ENCODE results near the gene HS6ST3. TPM values are rescaled to one million over a fixed set of nuclear protein-coding genes. Genes with fewer than 3 reads are reported as not detected.

HS6ST3 gene
- total and polyA plus RNA-seq, 9 of the 15 experiments (the other 6 are each of a cell fraction or from before 2014, with no cell fraction given): not detected

- POLR2A ChIA-PET: no interaction called here
- FAIRE-seq: no peak
- no TSS peak for BruUV-seq (replicated peaks)
- ATAC-seq: no peak
- H3K4me2 ChIP-seq (ENCODE audit: insufficient read depth, low read length): no peak overlapping the region
- no peaks in the 10 kb centered on the region for H3K36me3 ChIP-seq (ENCODE audit: control insufficient read depth, insufficient read depth, low read length)
- no peaks in the 10 kb centered on the region for H3K9me1 ChIP-seq (ENCODE audit: control insufficient read depth, insufficient read depth, low read length)
- TF ChIP-seq EHMT2 (IDR thresholded peaks at IDR 0.05) (no peak), ZHX1 (conservative IDR thresholded peaks at IDR 0.05; ENCODE audit: low read length) (no peak), TFAP4 (CRISPR knock-in tag; IDR thresholded peaks at IDR 0.05; ENCODE audit: borderline replicate concordance) (no peak), CGGBP1 (CRISPR knock-in tag; IDR thresholded peaks at IDR 0.05) (no peak), ZNF764 (CRISPR knock-in tag; IDR thresholded peaks at IDR 0.05; ENCODE audit: low read depth) (no peak), ZNF121 (CRISPR knock-in tag; conservative IDR thresholded peaks at IDR 0.05) (no peak), CREM (IDR thresholded peaks at IDR 0.05; ENCODE audit: low read depth) (no peak), TGIF2 (CRISPR knock-in tag; IDR thresholded peaks at IDR 0.05) (no peak), TARDBP (IDR thresholded peaks at IDR 0.05) (no peak), ZNF175 (CRISPR knock-in tag; IDR thresholded peaks at IDR 0.05; ENCODE audit: low read depth) (no peak), ZNF449 (CRISPR knock-in tag; IDR thresholded peaks at IDR 0.05) (no peak)
- H3K9me3 ChIP-seq (replicated peaks; ENCODE audit: control insufficient read depth, insufficient read depth, low read depth, low read length): no peaks in the 10 kb centered on the region
- DNase-seq (ENCODE audit: extremely low read depth in 1 of 4, low spot score in 3 of 4): no peak
- in situ Hi-C loops (cut with MboI): no loop called here
- no peaks in the 10 kb centered on the region for H4K20me1 ChIP-seq (replicated peaks; ENCODE audit: control insufficient read depth, insufficient read depth, low read length)
- no peaks in the 10 kb centered on the region for H3K27me3 ChIP-seq (ENCODE audit: control insufficient read depth in 2 of 2, insufficient read depth in 2 of 2, low read length in 2 of 2)
- H3K9ac ChIP-seq (ENCODE audit: insufficient read depth in 1 of 2, low read depth in 2 of 2, low read length in 2 of 2): no peak overlapping the region
- CTCF ChIA-PET (ENCODE audit: low intra/inter-chr PET ratio): no interaction called here
- intact Hi-C loops (cut with micrococcal nuclease): no loop called here
- no peak overlapping the region for H2AFZ ChIP-seq (ENCODE audit: low read depth, low read length)
- no peaks in the 10 kb centered on the region for H3K4me1 ChIP-seq (replicated peaks in 1 of 2; ENCODE audit: control insufficient read depth in 2 of 2, insufficient read depth in 2 of 2, low read length in 2 of 2)
- no peak overlapping the region for H3K4me3 ChIP-seq
- 4% methylated on average over 2 of the region's 2 CpGs for WGBS (ENCODE audit: insufficient coverage, low coverage, missing lambda C conversion rate)
- H3K27ac ChIP-seq (ENCODE audit: extremely low read depth, low read depth, low read length): no peak overlapping the region
- H3K79me2 ChIP-seq (ENCODE audit: control insufficient read depth, insufficient read depth, low read length): no peaks in the 10 kb centered on the region
Observed at GRCh38 chr13:96700657-96701056, 610.8 kb downstream of the HS6ST3 start.
